Testis (tissue), 3 donors: ENCODE data around the gene ERMARD. TPM values are rescaled to one million over a fixed set of nuclear protein-coding genes. Genes with fewer than 3 reads are reported as not detected.

ENCODE experiments used
- DNase-seq: peaks from one replicate; pipeline ENCODE4 v3.0.0-alpha.2; 2019
- H3K27ac ChIP-seq, 2 donors: fragments of 200-600 bp; sonication (generic); one replicate each; pipeline ENCODE4 v1.5.1; 2019
- H3K27me3 ChIP-seq: fragments of 200-600 bp; sonication (generic); one replicate; pipeline ENCODE4 v1.5.1; 2019
- H3K36me3 ChIP-seq: fragments of 200-600 bp; sonication (generic); one replicate; pipeline ENCODE4 v1.5.1; 2017; ENCODE audit warnings: low read depth; ENCODE audit errors: missing control alignments
- H3K4me1 ChIP-seq: fragments of 200-600 bp; sonication (generic); one replicate; pipeline ENCODE4 v1.5.1; 2019
- H3K4me3 ChIP-seq, 2 donors: fragments of 200-600 bp; sonication (generic); one replicate each; pipeline ENCODE4 v1.5.1; 2017 to 2019
- H3K9me3 ChIP-seq: fragments of 200-600 bp; sonication (generic); one replicate; pipeline ENCODE4 v1.5.1; 2017
- POLR2A ChIP-seq: fragments of 450-650 bp; IDR thresholded peaks from one replicate; pipeline ENCODE4 v1.6.1; 2017; ENCODE audit warnings: antibody characterized with exemption, mild to moderate bottlenecking, moderate library complexity
- WGBS, 2 donors: methylation state at CpG; one replicate each; pipeline ENCODE4 v1.1.5; 2018; 5-methylcytosine and 5-hydroxymethylcytosine counted together
- intact Hi-C: fragments of 100-400 bp; cut with DNase I; formaldehyde crosslinking; loops from one replicate; pipeline ENCODE4 v1.15.1; 2023; ENCODE audit warnings: low total_unique reads
- polyA plus RNA-seq: library from polyadenylated mRNA; stranded (reverse); fragments of 350-450 nt; fragmentation: Illumina TruSeq; extraction: RNeasy Lipid Tissue Mini Kit (QIAGEN cat#74804); gene quantifications from one replicate; pipeline ENCODE4 v1.2.3, GENCODE V29; 2014; ENCODE audit warnings: low read depth, low replicate concordance; ENCODE audit not compliant: insufficient read depth
- total RNA-seq, 2 donors: library from RNA; depleted of rRNA; stranded (reverse); fragments of >200 nt; gene quantifications; one replicate each; pipeline ENCODE4 v1.2.3, GENCODE V29; 2016
- TF ChIP-seq, protein P1 (sequence below), 3 experiments: fragments of 450-650 bp in 2 of 3; fragments of 200-600 bp in 1 of 3; sonication (generic) in 1 of 3; IDR thresholded peaks; one replicate each; pipeline ENCODE4 v1.5.1; 2016 to 2019; ENCODE audit warnings: antibody characterized with exemption in 3 of 3, mild to moderate bottlenecking in 2 of 3, moderate library complexity in 1 of 3

The ERMARD gene
- total and polyA plus RNA-seq, 3 donors from 2014 or later, result 48.3 to 77.6 (median 56.6) TPM

DNA sequence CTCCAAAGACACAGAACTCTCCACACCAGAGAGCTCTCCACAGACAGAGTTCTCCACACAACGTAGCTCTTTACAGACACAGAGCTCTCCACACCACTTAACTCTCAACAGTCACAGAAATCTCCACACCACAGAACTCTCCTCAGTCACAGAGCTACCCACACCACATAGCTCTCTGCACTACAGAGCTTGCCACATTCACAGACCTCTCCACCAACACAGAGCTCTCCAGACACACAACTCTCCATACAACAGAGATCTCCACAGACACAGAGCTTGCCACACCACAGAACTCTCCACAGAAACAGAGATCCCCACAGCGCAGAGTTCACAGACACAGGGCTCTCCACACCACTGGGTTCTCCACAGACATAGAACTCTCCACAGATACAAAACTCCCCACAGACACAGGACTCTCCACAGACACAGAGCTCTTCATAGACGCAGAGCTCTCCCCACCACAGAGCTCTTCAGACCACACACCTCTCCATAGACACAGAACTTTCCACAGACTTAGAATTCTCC is 52.5 kb downstream of the ERMARD start:
- no peak for DNase-seq

DNA sequence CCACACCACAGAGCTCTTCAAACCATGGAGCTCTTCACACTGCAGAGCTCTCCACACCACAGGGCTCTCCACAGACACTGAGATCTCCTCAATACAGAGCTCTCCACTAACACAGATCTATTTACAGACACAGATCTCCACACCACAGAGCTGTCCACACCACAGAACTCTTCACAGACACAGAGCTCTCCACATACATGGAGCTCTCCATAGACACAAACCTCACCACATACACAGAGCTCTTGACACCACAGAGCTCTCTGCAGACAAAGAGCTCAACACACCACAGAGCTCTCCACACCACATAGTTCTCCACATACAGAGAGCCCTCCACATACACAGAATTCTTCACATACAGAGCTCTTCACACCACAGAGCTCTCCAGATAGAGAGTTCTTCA is 53.0 kb downstream of the ERMARD start:
- DNase-seq, result peak; percentile 4
- Histone ChIP-seq H3K9me3 (no peaks in the 10 kb centered on the region), H3K36me3 (no peaks in the 10 kb centered on the region)

More for the DNA sequence above, 52.5 kb downstream of the ERMARD start:
- Histone ChIP-seq H3K27me3 (no peaks in the 10 kb centered on the region), H3K27ac (no peak overlapping the region), H3K4me1 (no peaks in the 10 kb centered on the region), H3K4me3 (no peak overlapping the region), H3K9me3 (no peaks in the 10 kb centered on the region), H3K36me3 (no peaks in the 10 kb centered on the region)
- intact Hi-C loops, result no loop called here
- no peak for TF ChIP-seq POLR2A
- WGBS, 2 donors, result 78 to 81% methylated on average over 3 of the region's 3 CpGs

DNA sequence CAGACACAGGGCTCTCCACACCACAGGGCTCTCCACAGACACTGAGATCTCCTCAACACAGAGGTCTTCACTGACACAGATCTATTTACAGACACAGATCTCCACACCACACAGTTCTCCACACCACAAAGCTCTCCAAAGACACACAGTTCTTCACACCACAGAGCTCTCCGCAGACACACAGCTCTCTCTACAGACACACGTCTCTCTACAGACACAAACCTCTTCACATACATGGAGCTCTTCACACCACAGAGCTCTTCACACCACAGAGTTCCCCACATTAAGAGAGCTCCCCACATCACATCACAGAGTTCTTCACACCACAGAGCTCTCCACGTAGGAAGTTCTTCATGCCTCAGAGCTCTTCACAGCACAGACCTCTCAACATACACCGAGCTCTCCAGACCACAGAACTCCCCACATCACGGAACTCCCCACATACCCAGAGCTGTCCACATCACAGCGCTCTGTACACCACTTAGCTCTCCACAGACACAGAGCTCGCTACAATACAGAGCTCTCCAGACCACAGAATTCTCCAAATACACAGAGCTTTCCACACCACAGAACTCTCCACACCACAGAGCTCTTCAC is 53.9 kb downstream of the ERMARD start:
- WGBS, 2 donors, result 75 to 88% methylated on average over 7 of the region's 7 CpGs
- Histone ChIP-seq H3K27ac (no peak overlapping the region), H3K9me3 (no peaks in the 10 kb centered on the region), H3K27me3 (no peaks in the 10 kb centered on the region), H3K4me1 (no peaks in the 10 kb centered on the region), H3K36me3 (no peaks in the 10 kb centered on the region), H3K4me3 (no peak overlapping the region)
- no peak for DNase-seq
- TF ChIP-seq, protein P1, sequence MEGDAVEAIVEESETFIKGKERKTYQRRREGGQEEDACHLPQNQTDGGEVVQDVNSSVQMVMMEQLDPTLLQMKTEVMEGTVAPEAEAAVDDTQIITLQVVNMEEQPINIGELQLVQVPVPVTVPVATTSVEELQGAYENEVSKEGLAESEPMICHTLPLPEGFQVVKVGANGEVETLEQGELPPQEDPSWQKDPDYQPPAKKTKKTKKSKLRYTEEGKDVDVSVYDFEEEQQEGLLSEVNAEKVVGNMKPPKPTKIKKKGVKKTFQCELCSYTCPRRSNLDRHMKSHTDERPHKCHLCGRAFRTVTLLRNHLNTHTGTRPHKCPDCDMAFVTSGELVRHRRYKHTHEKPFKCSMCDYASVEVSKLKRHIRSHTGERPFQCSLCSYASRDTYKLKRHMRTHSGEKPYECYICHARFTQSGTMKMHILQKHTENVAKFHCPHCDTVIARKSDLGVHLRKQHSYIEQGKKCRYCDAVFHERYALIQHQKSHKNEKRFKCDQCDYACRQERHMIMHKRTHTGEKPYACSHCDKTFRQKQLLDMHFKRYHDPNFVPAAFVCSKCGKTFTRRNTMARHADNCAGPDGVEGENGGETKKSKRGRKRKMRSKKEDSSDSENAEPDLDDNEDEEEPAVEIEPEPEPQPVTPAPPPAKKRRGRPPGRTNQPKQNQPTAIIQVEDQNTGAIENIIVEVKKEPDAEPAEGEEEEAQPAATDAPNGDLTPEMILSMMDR (IDR thresholded peaks at IDR 0.05), result no peak
- no peak for TF ChIP-seq POLR2A
- intact Hi-C loops, result no loop called here

More for the DNA sequence above, 53.0 kb downstream of the ERMARD start:
- Histone ChIP-seq H3K4me3 (no peak overlapping the region), H3K27me3 (no peaks in the 10 kb centered on the region), H3K27ac (no peak overlapping the region), H3K4me1 (no peaks in the 10 kb centered on the region)
- intact Hi-C loops, result no loop called here
- no peak for TF ChIP-seq POLR2A
- TF ChIP-seq, protein P1 (IDR thresholded peaks at IDR 0.05), result no peak

DNA sequence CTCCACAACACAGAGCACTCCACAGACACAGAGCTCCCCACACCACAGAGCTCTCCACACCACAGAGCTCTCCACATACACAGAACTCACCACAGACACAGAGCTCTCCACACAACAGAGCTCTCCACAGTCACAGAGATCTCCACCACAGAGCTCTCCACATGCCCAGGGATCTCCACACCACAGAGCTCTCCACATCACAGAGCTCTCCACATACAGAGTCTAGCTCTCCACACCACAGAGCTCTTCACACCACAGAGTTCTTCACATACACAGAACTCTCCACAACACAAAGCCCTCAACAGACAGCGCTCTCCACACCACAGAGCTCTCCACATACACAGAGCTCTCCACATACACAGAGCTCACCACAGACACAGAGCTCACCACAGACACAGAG is 55.3 kb downstream of the ERMARD start:
- DNase-seq, result no peak

DNA sequence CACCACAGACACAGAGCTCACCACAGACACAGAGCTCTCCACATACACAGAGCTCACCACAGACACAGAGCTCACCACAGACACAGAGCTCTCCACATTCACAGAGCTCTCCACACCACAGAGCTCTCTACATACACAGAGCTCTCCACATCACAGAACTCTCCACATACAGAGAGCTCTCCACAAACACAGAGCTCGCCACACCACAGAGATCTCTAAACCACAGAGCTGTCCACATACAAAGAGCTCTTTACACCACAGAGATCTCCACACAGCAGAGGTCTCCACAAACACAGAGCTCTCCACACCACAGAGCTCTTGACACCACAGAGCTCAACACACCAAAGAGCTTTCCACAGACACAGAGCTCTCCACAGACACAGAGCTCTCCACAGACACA is 55.8 kb downstream of the ERMARD start:
- WGBS, 2 donors, result 82 to 100% methylated on average over 1 of the region's 1 CpG
- Histone ChIP-seq H3K27me3 (no peaks in the 10 kb centered on the region), H3K9me3 (no peaks in the 10 kb centered on the region), H3K36me3 (no peaks in the 10 kb centered on the region), H3K27ac (no peak overlapping the region), H3K4me3 (no peak overlapping the region), H3K4me1 (no peaks in the 10 kb centered on the region)
- intact Hi-C loops, result no loop called here
- TF ChIP-seq POLR2A, result no peak
- TF ChIP-seq, protein P1 (IDR thresholded peaks at IDR 0.05), result no peak
- no peak for DNase-seq

More for the DNA sequence above, 55.3 kb downstream of the ERMARD start:
- Histone ChIP-seq H3K4me1 (no peaks in the 10 kb centered on the region), H3K27ac (no peak overlapping the region), H3K27me3 (no peaks in the 10 kb centered on the region), H3K36me3 (no peaks in the 10 kb centered on the region), H3K9me3 (no peaks in the 10 kb centered on the region), H3K4me3 (no peak overlapping the region)
- WGBS, 2 donors, result 83 to 90% methylated on average over 1 of the region's 1 CpG
- no peak for TF ChIP-seq POLR2A
- TF ChIP-seq, protein P1 (IDR thresholded peaks at IDR 0.05), result no peak
- intact Hi-C loops, result no loop called here
